AG08396 (cell line): ENCODE data around the gene SLC24A3.

Source experiments
- DNase-seq: peaks from one replicate; pipeline ENCODE4 v3.0.0; 2012; ENCODE audit warnings: low spot score, mixed read lengths

Gene SLC24A3

GRCh38 chr20:19457611-19458010 is 245.2 kb downstream of the SLC24A3 start:
- DNase-seq = no peak

DNA sequence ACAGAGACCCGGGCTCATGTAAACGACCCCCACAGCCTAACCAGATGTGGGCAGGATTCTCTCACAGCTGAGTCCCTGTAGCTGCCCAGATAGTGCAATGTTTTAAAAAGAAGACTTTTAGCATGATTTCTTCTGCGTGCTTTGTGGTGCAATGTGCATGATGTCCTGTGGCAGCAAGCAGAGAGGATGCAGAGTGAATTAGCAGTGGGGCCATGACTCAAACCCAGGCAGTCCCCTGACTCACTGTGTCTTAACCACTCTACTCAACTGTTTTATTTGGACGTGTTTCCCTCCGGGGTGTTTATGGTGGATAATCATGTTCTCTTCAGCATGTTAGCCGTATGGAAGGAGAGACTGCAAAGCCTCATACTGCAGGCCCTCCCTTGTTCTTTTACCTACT is 247.9 kb downstream of the SLC24A3 start:
- peak; percentile 41 for DNase-seq

DNA sequence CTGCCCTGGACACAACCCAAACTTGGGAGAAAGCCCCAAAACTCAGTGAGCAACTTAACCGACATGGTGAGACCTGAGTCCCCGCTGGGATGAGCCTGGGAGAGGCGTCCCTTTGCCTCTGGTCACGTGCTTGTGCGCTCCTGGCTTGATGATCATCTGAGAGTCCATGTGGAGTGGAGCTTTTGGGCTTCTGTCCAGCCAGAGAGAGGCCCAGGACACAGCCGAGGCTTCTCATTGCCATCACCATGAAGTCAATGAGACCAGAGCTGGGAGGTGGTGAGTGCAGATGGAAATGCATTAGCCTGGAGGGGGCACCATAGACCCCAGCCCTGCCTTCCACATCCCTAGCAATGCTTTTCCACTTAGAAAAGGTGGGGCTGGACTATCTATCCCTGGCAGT is 250.0 kb downstream of the SLC24A3 start:
- no peak for DNase-seq

DNA sequence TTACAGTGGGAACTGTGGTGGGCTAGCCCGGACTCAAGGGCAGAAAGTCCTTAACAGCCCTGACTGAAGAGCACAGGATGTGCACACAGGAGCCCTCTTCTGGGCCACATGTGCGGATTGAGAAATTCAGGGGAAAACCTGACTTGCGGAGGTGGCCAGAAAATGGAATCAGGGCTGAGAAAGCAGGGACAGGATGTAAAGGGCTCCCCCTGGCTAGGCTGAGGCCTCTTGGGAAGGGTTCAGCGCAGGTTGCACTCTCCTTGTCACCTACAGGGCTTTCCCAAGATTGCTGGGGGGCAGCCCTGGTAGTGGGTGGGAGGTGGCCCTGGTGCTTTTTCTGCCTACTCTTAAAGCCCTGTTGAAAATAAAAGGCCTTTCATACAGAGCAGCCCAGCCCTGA is 251.2 kb downstream of the SLC24A3 start:
- no peak for DNase-seq

GRCh38 chr20:19465536-19465935 is 253.1 kb downstream of the SLC24A3 start:
- DNase-seq = no peak

DNA sequence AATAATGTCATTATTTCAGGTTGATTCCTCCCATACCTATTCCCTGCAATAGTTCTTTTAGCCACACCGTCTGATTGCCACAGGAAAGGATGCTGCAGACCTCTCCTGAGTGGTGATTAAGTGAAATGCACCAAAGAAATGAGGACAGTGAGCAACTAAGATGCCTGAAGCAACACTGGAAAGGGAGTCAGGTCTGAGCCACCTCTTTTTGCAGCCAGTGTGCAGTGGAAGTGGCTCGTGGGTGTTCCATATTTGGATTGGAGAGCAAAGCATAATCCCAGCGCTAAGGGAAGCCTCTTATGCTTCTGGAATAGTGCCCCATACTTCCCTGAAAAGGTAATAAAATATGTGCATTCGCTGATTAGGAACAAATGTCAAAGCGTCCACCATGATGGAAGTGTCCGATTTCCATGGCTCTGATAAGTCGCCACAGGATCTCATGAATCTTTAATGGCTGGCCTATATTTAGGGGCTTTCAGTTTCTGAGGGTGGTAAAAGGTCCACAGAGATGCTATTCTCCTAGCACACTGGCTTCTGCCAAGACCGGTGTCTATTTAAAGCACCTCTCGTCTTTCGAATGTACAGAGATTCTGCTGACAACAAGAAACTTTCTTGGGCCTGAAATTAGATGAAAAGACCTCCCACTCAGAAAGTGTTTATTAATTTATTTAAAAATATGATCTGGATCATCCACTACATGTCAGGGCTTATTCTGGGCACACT is 253.9 kb downstream of the SLC24A3 start:
- DNase-seq = no peak

GRCh38 chr20:19473216-19473921 is 260.9 kb downstream of the SLC24A3 start:
- no peak for DNase-seq

GRCh38 chr20:19473922-19474286 is 261.5 kb downstream of the SLC24A3 start:
- DNase-seq = no peak

DNA sequence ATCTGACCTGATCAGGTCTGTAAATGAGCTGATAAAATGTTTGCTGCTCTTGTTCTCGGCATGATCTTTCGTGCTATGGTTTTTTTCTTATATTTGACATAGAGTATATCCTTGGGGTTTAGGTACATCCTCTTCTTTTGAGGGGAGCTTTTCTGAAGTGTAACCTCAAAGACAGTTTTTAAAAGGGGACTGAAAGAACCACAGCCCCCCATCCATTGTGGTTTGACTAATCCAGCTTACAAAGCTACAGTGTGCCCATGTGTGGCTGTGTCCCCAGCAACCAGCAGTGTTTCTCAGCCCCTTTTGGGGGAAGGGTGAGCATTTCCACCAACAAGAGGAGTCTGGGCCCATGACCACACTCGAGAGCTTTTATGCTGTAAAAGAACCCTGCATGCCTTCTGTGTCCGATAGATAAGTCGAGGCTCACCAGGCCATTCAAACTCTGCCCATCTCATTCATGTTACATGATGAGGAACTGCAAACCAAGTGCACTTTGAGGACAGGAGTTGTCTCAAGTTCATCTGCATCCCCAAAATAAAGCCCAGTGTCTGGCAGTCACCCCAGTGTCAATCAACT is 266.0 kb downstream of the SLC24A3 start:
- DNase-seq = no peak

DNA sequence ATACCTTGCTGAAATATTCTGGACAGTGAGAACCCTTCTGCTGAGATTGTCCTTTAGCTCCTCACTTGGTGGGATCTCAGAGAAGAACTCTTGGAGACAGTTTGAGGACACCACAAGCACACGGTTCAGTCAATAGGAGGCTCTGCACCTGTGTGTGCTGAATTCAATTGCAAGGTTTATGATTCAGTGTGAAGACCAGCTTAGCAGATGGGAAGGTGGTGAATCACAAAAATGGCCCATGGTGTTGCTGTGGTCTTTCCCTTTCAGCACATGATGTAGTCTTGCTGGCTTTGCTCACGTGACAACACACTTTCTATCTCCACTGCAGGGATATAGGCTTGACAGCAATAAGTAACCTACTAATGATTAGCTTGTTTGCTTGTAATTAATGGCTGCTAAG is 270.3 kb downstream of the SLC24A3 start:
- DNase-seq = no peak

DNA sequence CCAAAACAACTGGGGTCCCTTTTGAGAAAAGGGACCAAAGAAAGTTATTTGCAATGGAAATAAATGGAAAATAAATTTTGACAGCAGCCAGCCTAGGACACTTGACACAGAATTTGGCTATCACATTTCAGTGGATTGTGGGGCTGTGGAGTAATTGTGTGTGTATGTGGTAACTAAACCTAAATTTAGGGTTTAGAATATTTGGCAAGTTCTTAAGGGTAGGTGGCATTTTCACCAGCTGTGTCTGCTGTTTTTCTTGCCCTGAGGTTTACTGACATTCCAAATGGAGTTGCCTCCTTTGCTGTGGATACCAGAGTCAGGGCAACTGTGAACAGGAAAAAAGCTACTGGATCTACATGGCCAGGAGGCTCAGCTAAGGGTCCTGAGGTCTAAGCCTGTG is 270.9 kb downstream of the SLC24A3 start:
- no peak for DNase-seq

DNA sequence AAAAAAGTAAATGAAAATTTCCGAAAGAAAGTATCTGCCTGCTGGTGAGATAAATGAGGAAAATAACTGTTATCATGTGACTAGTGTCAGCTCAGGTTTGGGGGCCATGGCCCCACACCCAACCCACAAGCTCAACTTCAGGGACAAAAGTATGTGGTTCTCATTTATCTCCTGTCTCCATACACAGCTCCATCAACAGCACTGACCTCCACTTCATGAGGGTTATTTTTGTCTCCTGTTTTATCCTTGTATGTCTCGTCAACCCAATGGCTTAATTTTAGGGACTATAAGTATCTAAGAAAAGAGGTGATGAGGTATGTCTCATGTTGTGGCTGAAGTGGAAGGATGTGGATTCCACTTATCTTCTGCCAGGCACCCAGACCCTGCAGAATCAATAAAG is 274.0 kb downstream of the SLC24A3 start:
- no peak for DNase-seq

GRCh38 chr20:19487420-19487819 is 275.0 kb downstream of the SLC24A3 start:
- no peak for DNase-seq

GRCh38 chr20:19491241-19491640 is 278.8 kb downstream of the SLC24A3 start:
- no peak for DNase-seq

DNA sequence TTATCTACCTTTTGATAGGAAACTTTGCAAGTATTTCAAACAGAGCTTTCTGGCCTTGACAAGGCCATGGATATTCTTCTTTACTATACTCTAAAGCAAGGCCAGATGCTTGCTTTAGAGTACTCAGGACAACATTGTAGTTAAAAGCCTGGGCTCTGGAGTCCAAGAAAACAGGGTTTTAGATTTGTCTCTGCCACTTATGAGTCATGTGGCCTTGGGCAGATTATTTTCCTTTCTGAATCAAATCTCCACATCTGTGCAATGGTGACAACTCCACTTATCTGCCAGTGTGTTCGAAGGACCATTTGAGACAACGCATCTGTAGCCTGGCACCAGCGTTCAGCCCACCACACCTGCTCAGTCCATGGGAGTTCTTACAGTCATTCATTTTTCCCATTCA is 279.7 kb downstream of the SLC24A3 start:
- no peak for DNase-seq

GRCh38 chr20:19492687-19493336 is 280.4 kb downstream of the SLC24A3 start:
- no peak for DNase-seq

- no peak for DNase-seq
Observed at GRCh38 chr20:19493794-19494495, 281.5 kb downstream of the SLC24A3 start.

DNA sequence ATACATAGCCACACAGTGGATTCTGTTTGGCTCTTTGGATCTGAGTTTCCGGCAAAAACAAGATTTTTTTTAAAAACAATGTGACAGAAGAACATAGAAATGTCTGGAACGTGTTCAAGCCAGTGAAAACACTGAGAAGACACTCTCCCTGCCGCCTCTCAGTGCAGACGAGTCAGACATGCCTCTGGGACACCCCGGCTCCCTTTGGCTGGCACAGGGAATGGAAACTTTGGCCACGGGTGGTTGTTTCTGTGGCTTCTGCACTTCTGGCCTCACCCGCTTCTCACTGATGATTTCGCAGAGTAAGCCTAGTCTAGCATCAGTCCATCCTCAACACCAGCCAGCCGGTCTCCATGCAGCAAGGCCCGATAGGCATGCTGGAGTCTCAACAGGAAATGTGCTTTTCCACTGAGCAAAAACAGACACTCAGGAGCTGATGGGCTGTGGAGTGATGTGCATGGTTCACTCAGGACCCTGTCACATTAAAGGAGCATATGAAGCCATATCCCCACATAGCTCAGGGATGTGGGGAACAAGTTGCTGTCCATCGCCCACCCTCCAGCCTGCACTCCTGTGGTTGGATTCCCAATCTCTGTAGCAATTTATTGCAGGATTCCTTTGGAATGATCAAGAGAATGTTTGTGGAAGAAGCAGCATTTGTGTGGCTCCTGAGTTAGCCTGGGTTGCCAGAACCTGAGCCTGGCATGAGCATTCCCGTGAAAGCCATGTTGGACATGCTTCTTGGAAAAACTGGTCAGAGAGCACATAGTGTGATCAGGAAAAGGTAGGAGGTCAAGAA is 283.7 kb downstream of the SLC24A3 start:
- peak; percentile 31 for DNase-seq

DNA sequence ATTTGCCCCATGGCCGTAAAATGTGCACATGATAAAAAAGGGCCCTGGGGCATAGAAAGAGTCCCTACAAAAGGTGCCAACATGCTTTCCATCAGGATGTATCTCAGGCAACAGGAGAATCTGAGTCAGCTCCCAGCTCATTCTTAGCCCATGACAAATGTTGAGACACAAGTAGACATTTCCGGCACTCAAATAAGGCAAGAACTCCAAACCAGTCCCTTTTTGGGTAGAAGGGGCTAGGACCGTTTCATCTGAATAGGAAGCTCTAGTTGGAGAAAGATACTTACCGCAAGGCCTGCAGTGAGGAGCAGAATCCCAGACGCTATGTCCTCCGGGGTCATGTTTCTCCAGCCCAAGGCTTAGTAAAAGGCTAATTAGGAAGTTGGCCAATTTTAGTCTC is 284.6 kb downstream of the SLC24A3 start:
- peak; percentile 58 for DNase-seq

- no peak for DNase-seq
Observed at GRCh38 chr20:19498756-19499155, 286.3 kb downstream of the SLC24A3 start.

DNA sequence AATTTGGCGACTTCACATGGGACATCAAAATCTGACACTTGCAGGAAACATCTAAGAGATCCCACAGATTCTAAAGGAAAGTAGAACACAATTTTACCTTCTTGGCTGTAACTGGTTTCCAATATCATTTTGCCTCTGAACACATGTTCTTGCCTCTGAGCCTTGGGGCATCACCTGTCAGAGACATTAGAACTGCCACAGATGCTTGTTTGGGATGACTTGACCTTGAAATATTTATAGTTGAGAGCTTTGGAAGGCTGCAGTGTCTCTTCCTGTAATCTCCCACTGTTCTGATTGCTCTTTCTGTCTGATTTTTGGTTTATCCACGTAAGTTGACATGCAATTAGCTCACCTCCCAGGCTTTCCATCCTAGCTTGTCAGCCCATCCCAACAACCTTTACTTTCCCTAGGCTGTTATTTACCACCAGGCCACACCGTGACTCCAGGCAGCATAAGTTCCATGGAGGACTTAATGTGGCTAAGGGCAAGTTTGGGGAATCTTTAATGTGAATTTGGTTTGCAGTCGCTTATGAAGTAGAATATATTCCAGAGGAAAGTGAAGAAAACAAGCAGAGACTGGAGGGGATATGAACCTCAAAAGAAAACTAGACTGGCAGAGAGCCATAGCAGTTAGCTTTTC is 289.2 kb downstream of the SLC24A3 start:
- DNase-seq = no peak
